ENCODE data around the gene EEPD1.
"Not testable (repeated sequence)": the region's sequence is repeated elsewhere in the genome, so short reads cannot be mapped to it uniquely, and the experiment has no call there.

Gene EEPD1

GRCh38 chr7:36312064-36312914 lies 159.2 kb downstream of the EEPD1 start:
- no peaks in the 10 kb centered on the region for H3K9me3 ChIP-seq (ENCODE audit: control insufficient read depth, low read length)
- WGBS, 2 experiments (ENCODE audit: insufficient coverage in 2 of 2), result 62 to 75% methylated on average over 10 to 12 of the region's 15 CpGs
- no peaks in the 10 kb centered on the region for H3K36me3 ChIP-seq (ENCODE audit: control insufficient read depth, insufficient read depth, low read length)
- H3K27ac ChIP-seq (ENCODE audit: low read depth, low read length, severe bottlenecking), result no peak overlapping the region
- no peak overlapping the region for H3K4me3 ChIP-seq (ENCODE audit: extremely low read depth, insufficient read depth, low read length, poor library complexity, severe bottlenecking)
- H3K4me1 ChIP-seq (ENCODE audit: control insufficient read depth, insufficient read depth, low read length, poor library complexity, severe bottlenecking), result no peaks in the 10 kb centered on the region

GRCh38 chr7:36312915-36313334 lies 159.9 kb downstream of the EEPD1 start:
- H3K27ac ChIP-seq (ENCODE audit: low read depth, low read length, severe bottlenecking), result no peak overlapping the region
- no peaks in the 10 kb centered on the region for H3K4me1 ChIP-seq (ENCODE audit: control insufficient read depth, insufficient read depth, low read length, poor library complexity, severe bottlenecking)
- 95 to 98% methylated on average over 10 to 15 of the region's 18 CpGs for WGBS, 2 experiments (ENCODE audit: insufficient coverage in 2 of 2)
- H3K9me3 ChIP-seq (ENCODE audit: control insufficient read depth, low read length), result no peaks in the 10 kb centered on the region
- H3K36me3 ChIP-seq (ENCODE audit: control insufficient read depth, insufficient read depth, low read length), result no peaks in the 10 kb centered on the region
- no peak overlapping the region for H3K4me3 ChIP-seq (ENCODE audit: extremely low read depth, insufficient read depth, low read length, poor library complexity, severe bottlenecking)

- WGBS, 2 experiments (ENCODE audit: insufficient coverage in 2 of 2), result 93 to 100% methylated on average over 1 to 3 of the region's 6 CpGs
- H3K36me3 ChIP-seq (ENCODE audit: control insufficient read depth, insufficient read depth, low read length), result no peaks in the 10 kb centered on the region
- H3K4me3 ChIP-seq (ENCODE audit: extremely low read depth, insufficient read depth, low read length, poor library complexity, severe bottlenecking), result no peak overlapping the region
- H3K4me1 ChIP-seq (ENCODE audit: control insufficient read depth, insufficient read depth, low read length, poor library complexity, severe bottlenecking), result no peaks in the 10 kb centered on the region
- no peaks in the 10 kb centered on the region for H3K9me3 ChIP-seq (ENCODE audit: control insufficient read depth, low read length)
- H3K27ac ChIP-seq (ENCODE audit: low read depth, low read length, severe bottlenecking), result no peak overlapping the region
Measured at GRCh38 chr7:36313607-36314006, 160.6 kb downstream of the EEPD1 start.

- Histone ChIP-seq H3K9me3 (ENCODE audit: control insufficient read depth, low read length) (no peaks in the 10 kb centered on the region), H3K4me3 (ENCODE audit: extremely low read depth, insufficient read depth, low read length, poor library complexity, severe bottlenecking) (no peak overlapping the region), H3K27ac (ENCODE audit: low read depth, low read length, severe bottlenecking) (no peak overlapping the region), H3K4me1 (ENCODE audit: control insufficient read depth, insufficient read depth, low read length, poor library complexity, severe bottlenecking) (no peaks in the 10 kb centered on the region), H3K36me3 (ENCODE audit: control insufficient read depth, insufficient read depth, low read length) (no peaks in the 10 kb centered on the region)
- no CpG with 5 or more reads among the region's 2 CpGs for WGBS, 2 experiments (ENCODE audit: insufficient coverage in 2 of 2)
Measured at GRCh38 chr7:36314491-36314890, 161.4 kb downstream of the EEPD1 start.

- H3K4me3 ChIP-seq (ENCODE audit: extremely low read depth, insufficient read depth, low read length, poor library complexity, severe bottlenecking), result no peak overlapping the region
- no peaks in the 10 kb centered on the region for H3K4me1 ChIP-seq (ENCODE audit: control insufficient read depth, insufficient read depth, low read length, poor library complexity, severe bottlenecking)
- H3K27ac ChIP-seq (ENCODE audit: low read depth, low read length, severe bottlenecking), result no peak overlapping the region
- no peaks in the 10 kb centered on the region for H3K36me3 ChIP-seq (ENCODE audit: control insufficient read depth, insufficient read depth, low read length)
- no peaks in the 10 kb centered on the region for H3K9me3 ChIP-seq (ENCODE audit: control insufficient read depth, low read length)
- 51 to 74% methylated on average over 5 to 8 of the region's 9 CpGs for WGBS, 2 experiments (ENCODE audit: insufficient coverage in 2 of 2)
Measured at GRCh38 chr7:36315309-36315944, 162.4 kb downstream of the EEPD1 start.

GRCh38 chr7:36316319-36316718 lies 163.3 kb downstream of the EEPD1 start:
- Histone ChIP-seq H3K4me3 (ENCODE audit: extremely low read depth, insufficient read depth, low read length, poor library complexity, severe bottlenecking) (no peak overlapping the region), H3K9me3 (ENCODE audit: control insufficient read depth, low read length) (no peaks in the 10 kb centered on the region), H3K27ac (ENCODE audit: low read depth, low read length, severe bottlenecking) (no peak overlapping the region), H3K4me1 (ENCODE audit: control insufficient read depth, insufficient read depth, low read length, poor library complexity, severe bottlenecking) (no peaks in the 10 kb centered on the region), H3K36me3 (ENCODE audit: control insufficient read depth, insufficient read depth, low read length) (no peaks in the 10 kb centered on the region)
- 95 to 98% methylated on average over 6 to 7 of the region's 7 CpGs for WGBS, 2 experiments (ENCODE audit: insufficient coverage in 2 of 2)

- Histone ChIP-seq H3K27ac (ENCODE audit: low read depth, low read length, severe bottlenecking) (no peak overlapping the region), H3K4me3 (ENCODE audit: extremely low read depth, insufficient read depth, low read length, poor library complexity, severe bottlenecking) (no peak overlapping the region), H3K9me3 (ENCODE audit: control insufficient read depth, low read length) (peaks cover 6% of the 10 kb centered on the region), H3K4me1 (ENCODE audit: control insufficient read depth, insufficient read depth, low read length, poor library complexity, severe bottlenecking) (no peaks in the 10 kb centered on the region), H3K36me3 (ENCODE audit: control insufficient read depth, insufficient read depth, low read length) (no peaks in the 10 kb centered on the region)
- WGBS, 2 experiments (ENCODE audit: insufficient coverage in 2 of 2), result no CpG with 5 or more reads among the region's 1 CpG
Measured at GRCh38 chr7:36317276-36317675, 164.2 kb downstream of the EEPD1 start.

- Histone ChIP-seq H3K27ac (ENCODE audit: low read depth, low read length, severe bottlenecking) (no peak overlapping the region), H3K4me1 (ENCODE audit: control insufficient read depth, insufficient read depth, low read length, poor library complexity, severe bottlenecking) (no peaks in the 10 kb centered on the region)
- WGBS, 2 experiments (ENCODE audit: insufficient coverage in 2 of 2), result 82 to 84% methylated on average over 8 of the region's 8 CpGs
Measured at GRCh38 chr7:36318116-36318515, 165.1 kb downstream of the EEPD1 start.

GRCh38 chr7:36321284-36321683 lies 168.2 kb downstream of the EEPD1 start:
- not testable (repeated sequence) for H3K36me3 ChIP-seq (ENCODE audit: control insufficient read depth, insufficient read depth, low read length); H3K4me3 ChIP-seq (ENCODE audit: extremely low read depth, insufficient read depth, low read length, poor library complexity, severe bottlenecking); H3K4me1 ChIP-seq (ENCODE audit: control insufficient read depth, insufficient read depth, low read length, poor library complexity, severe bottlenecking); H3K9me3 ChIP-seq (ENCODE audit: control insufficient read depth, low read length); H3K27ac ChIP-seq (ENCODE audit: low read depth, low read length, severe bottlenecking)
- 94 to 100% methylated on average over 3 of the region's 3 CpGs for WGBS, 2 experiments (ENCODE audit: insufficient coverage in 2 of 2)

More at GRCh38 chr7:36318116-36318515, 165.1 kb downstream of the EEPD1 start:
- Histone ChIP-seq H3K36me3 (ENCODE audit: control insufficient read depth, insufficient read depth, low read length) (no peaks in the 10 kb centered on the region), H3K9me3 (ENCODE audit: control insufficient read depth, low read length) (peaks cover 6% of the 10 kb centered on the region), H3K4me3 (ENCODE audit: extremely low read depth, insufficient read depth, low read length, poor library complexity, severe bottlenecking) (no peak overlapping the region)

- no peak overlapping the region for H3K27ac ChIP-seq (ENCODE audit: low read depth, low read length, severe bottlenecking)
- WGBS, 2 experiments (ENCODE audit: insufficient coverage in 2 of 2), result 80 to 81% methylated on average over 1 to 2 of the region's 4 CpGs
- no peak overlapping the region for H3K4me3 ChIP-seq (ENCODE audit: extremely low read depth, insufficient read depth, low read length, poor library complexity, severe bottlenecking)
- H3K9me3 ChIP-seq (ENCODE audit: control insufficient read depth, low read length), result no peaks in the 10 kb centered on the region
- H3K4me1 ChIP-seq (ENCODE audit: control insufficient read depth, insufficient read depth, low read length, poor library complexity, severe bottlenecking), result no peaks in the 10 kb centered on the region
- H3K36me3 ChIP-seq (ENCODE audit: control insufficient read depth, insufficient read depth, low read length), result no peaks in the 10 kb centered on the region
Measured at GRCh38 chr7:36336390-36336789, 183.3 kb downstream of the EEPD1 start.

GRCh38 chr7:36338256-36338655 lies 185.2 kb downstream of the EEPD1 start:
- no peaks in the 10 kb centered on the region for H3K9me3 ChIP-seq (ENCODE audit: control insufficient read depth, low read length)
- H3K36me3 ChIP-seq (ENCODE audit: control insufficient read depth, insufficient read depth, low read length), result no peaks in the 10 kb centered on the region
- H3K4me1 ChIP-seq (ENCODE audit: control insufficient read depth, insufficient read depth, low read length, poor library complexity, severe bottlenecking), result no peaks in the 10 kb centered on the region
- H3K4me3 ChIP-seq (ENCODE audit: extremely low read depth, insufficient read depth, low read length, poor library complexity, severe bottlenecking), result no peak overlapping the region
- 93% methylated on average over 3 of the region's 3 CpGs; no CpG with 5 or more reads in 1 of the 2 experiments for WGBS, 2 experiments (ENCODE audit: insufficient coverage in 2 of 2)
- no peak overlapping the region for H3K27ac ChIP-seq (ENCODE audit: low read depth, low read length, severe bottlenecking)
